Prostate gland (tissue), 2 donors: ENCODE results near the gene KCNK2. TPM values are rescaled to one million over a fixed set of nuclear protein-coding genes. Genes with fewer than 3 reads are reported as not detected.

ENCODE experiments used
- DNase-seq: peaks from one replicate; pipeline ENCODE4 v3.0.0-alpha.2; 2019; ENCODE audit warnings: low spot score
- H3K27ac ChIP-seq, 2 donors: fragments of 200-600 bp; sonication (generic); 2 replicates each; pipeline ENCODE4 v1.5.1; 2017 to 2019
- H3K27me3 ChIP-seq: fragments of 200-600 bp; sonication (generic); replicated peaks from 2 replicates; pipeline ENCODE4 v1.5.1; 2019; ENCODE audit not compliant: insufficient read depth
- H3K36me3 ChIP-seq, 2 donors: fragments of 200-600 bp; sonication (generic); 1 replicate in 1 of 2; 2 replicates in 1 of 2; pipeline versions ENCODE4 v1.5.1 to v1.8.1; 2017 to 2019
- H3K4me1 ChIP-seq: fragments of 200-600 bp; sonication (generic); replicated peaks from 2 replicates; pipeline ENCODE4 v1.5.1; 2019
- H3K4me3 ChIP-seq, 2 donors: fragments of 200-600 bp; sonication (generic); 2 replicates each; pipeline ENCODE4 v1.5.1; 2017 to 2019
- H3K9me3 ChIP-seq: fragments of 200-600 bp; sonication (generic); 2 replicates; pipeline ENCODE4 v1.5.1; 2017
- CTCF ChIP-seq, 4 experiments: fragments of 200-600 bp in 2 of 4; fragments of 450-650 bp in 2 of 4; sonication (generic) in 2 of 4; IDR thresholded peaks; 1 replicate in 3 of 4; 2 replicates in 1 of 4; pipeline ENCODE4 v1.5.1; 2016 to 2019; ENCODE audit warnings: antibody characterized with exemption in 4 of 4, mild to moderate bottlenecking in 2 of 4, moderate library complexity in 2 of 4
- POLR2A ChIP-seq: fragments of 450-650 bp; IDR thresholded peaks from one replicate; pipeline ENCODE4 v1.6.1; 2016; ENCODE audit warnings: antibody characterized with exemption, mild to moderate bottlenecking
- POLR2AphosphoS5 ChIP-seq: sonication (generic); formaldehyde crosslinking; IDR thresholded peaks from one replicate; pipeline ENCODE4 v1.6.1; 2017; ENCODE audit warnings: antibody characterized with exemption
- WGBS: methylation state at CpG from one replicate; pipeline ENCODE4 v1.1.5; 2018; 5-methylcytosine and 5-hydroxymethylcytosine counted together
- intact Hi-C: fragments of 100-400 bp; cut with DNase I; formaldehyde crosslinking; loops from one replicate; pipeline ENCODE4 v1.14.2; 2022
- total RNA-seq, 2 donors: library from RNA; depleted of rRNA; stranded (reverse); fragments of >200 nt; gene quantifications; one replicate each; pipeline ENCODE4 v1.1.0, GENCODE V29; 2016

The KCNK2 gene
- total RNA-seq, 2 donors from 2014 or later = 0.09 to 4.3 TPM

GRCh38 chr1:215201283-215201682 is 118.7 kb downstream of the KCNK2 start:
- no peaks in the 10 kb centered on the region for H3K36me3 ChIP-seq
- 85% methylated on average over 2 of the region's 2 CpGs for WGBS
- H3K4me3 ChIP-seq = no peak overlapping the region
- H3K9me3 ChIP-seq = no peaks in the 10 kb centered on the region
- no peaks in the 10 kb centered on the region for H3K4me1 ChIP-seq
- intact Hi-C loops = no loop called here
- H3K27ac ChIP-seq = no peak overlapping the region
- DNase-seq = no peak
- TF ChIP-seq CTCF (IDR thresholded peaks at IDR 0.05) (no peak), POLR2A (no peak), POLR2AphosphoS5 (no peak)
- H3K27me3 ChIP-seq = no peaks in the 10 kb centered on the region

DNA sequence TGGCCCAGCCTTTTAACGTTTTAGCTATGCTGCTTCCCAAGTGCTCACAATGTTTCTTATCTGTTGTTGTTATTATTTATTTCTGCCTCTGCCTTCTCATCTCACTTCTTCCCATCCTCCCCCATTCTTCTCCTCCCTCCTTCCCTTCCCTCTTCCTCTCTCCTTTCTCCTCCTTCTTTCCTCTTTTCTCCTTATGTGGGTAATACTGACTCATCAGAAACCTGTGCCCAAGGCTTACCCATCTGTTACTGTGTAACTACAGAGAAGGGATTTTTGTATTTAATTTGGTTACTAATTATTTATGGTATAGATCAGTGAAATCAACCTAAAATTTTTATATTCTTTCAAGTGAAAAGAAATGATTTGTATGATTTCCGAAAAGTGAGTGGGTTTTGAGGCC is 120.3 kb downstream of the KCNK2 start:
- WGBS = 72% methylated on average over 2 of the region's 2 CpGs
- TF ChIP-seq CTCF (IDR thresholded peaks at IDR 0.05) = no peak
- TF ChIP-seq POLR2A = no peak
- no peak for TF ChIP-seq POLR2AphosphoS5
- intact Hi-C loops = no loop called here

DNA sequence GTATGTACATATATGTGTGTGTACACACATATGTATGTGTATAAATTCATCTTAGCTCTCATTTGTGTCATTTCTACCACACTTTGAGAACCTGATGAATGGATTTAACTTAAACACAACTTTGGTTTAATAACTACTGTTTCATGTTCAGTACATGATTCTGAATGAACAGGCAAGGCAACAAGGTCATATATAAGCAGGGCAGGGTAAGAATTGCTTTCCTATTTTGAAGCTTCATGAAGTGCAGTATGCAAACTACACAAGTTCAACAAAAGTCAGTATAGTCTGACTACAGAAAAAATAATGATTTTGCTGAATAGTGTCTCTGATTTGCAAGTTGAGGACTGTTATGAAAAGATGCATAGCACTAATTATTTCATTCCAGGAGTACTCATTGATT is 127.6 kb downstream of the KCNK2 start:
- Histone ChIP-seq H3K4me1 (no peaks in the 10 kb centered on the region), H3K36me3 (no peaks in the 10 kb centered on the region), H3K27me3 (no peaks in the 10 kb centered on the region), H3K27ac (no peak overlapping the region), H3K4me3 (no peak overlapping the region), H3K9me3 (no peaks in the 10 kb centered on the region)
- no peak for DNase-seq
- TF ChIP-seq POLR2A (no peak), CTCF (IDR thresholded peaks at IDR 0.05) (no peak), POLR2AphosphoS5 (no peak)
- intact Hi-C loops = no loop called here

More for the DNA sequence above, 120.3 kb downstream of the KCNK2 start:
- H3K4me1 ChIP-seq = no peaks in the 10 kb centered on the region
- H3K36me3 ChIP-seq = no peaks in the 10 kb centered on the region
- H3K9me3 ChIP-seq = no peaks in the 10 kb centered on the region
- no peak overlapping the region for H3K27ac ChIP-seq
- DNase-seq = no peak
- H3K27me3 ChIP-seq = no peaks in the 10 kb centered on the region
- H3K4me3 ChIP-seq = no peak overlapping the region

DNA sequence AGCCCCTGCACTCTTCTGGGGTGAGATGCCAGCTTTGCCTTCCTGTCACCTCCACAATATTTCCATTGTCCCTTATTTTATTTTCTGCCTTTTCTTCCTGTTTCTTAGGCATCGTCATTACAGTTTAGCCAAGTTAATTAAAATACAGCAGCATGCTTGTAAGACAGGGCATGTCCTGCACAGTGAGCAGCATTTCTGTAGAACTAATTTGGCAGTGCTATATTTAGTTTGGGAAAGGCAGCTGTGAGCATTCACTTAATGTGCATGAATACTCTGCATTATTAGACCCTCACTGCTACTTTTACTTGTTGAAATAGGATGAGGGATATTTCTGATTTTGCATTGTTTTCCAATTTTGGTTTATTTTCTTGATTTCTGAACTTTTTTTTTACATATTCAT is 133.3 kb downstream of the KCNK2 start:
- Histone ChIP-seq H3K4me3 (no peak overlapping the region), H3K4me1 (no peaks in the 10 kb centered on the region), H3K27ac (no peak overlapping the region), H3K27me3 (no peaks in the 10 kb centered on the region), H3K36me3 (no peaks in the 10 kb centered on the region), H3K9me3 (no peaks in the 10 kb centered on the region)
- intact Hi-C loops = no loop called here
- WGBS = 48% methylated on average over 1 of the region's 1 CpG
- TF ChIP-seq POLR2AphosphoS5 = no peak
- TF ChIP-seq CTCF (IDR thresholded peaks at IDR 0.05) = no peak
- DNase-seq = no peak

DNA sequence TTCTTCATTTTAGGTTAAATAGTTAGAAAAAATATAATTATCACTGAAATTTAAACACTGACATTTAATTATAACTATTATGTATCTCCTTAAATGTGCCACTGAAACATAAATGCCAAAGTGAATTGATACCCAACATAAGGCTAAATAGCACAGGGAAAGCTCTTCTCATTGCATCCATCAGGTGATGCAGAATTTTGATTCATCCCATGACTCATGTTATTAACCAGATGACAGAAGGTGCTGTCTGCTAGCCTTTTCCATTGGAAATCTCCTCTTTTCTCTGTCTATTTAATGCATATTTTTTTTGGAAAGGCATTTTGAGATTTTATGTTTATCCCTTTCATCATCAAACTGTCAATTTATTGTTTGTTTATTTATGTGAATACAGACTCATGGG is 136.8 kb downstream of the KCNK2 start:
- no peaks in the 10 kb centered on the region for H3K9me3 ChIP-seq
- no peak for DNase-seq
- H3K36me3 ChIP-seq = no peaks in the 10 kb centered on the region
- H3K4me1 ChIP-seq = no peaks in the 10 kb centered on the region
- H3K4me3 ChIP-seq = no peak overlapping the region
- intact Hi-C loops = no loop called here
- H3K27ac ChIP-seq = no peak overlapping the region
- no peak for TF ChIP-seq CTCF (IDR thresholded peaks at IDR 0.05)
- no peak for TF ChIP-seq POLR2A
- no peak for TF ChIP-seq POLR2AphosphoS5
- H3K27me3 ChIP-seq = no peaks in the 10 kb centered on the region
